ENCODE results near the gene RELN.

GRCh38 chr7:104035351-104035750 lies 45.9 kb upstream of the RELN start:
- TF ChIP-seq CTCF (IDR thresholded peaks at IDR 0.05; ENCODE audit: low read depth, low read length): no peak
- TF ChIP-seq MYC (IDR thresholded peaks at IDR 0.05; ENCODE audit: low read depth, low read length): no peak
